Measurements from ENCODE around the gene LYL1. TPM values are rescaled to one million over a fixed set of nuclear protein-coding genes. Genes with fewer than 3 reads are reported as not detected.

The LYL1 gene
- total and polyA plus RNA-seq, 2 of the 13 experiments (the other 11 are each of a cell fraction or from before 2014, with no cell fraction given), result 0.75 to 0.92 TPM

GRCh38 chr19:13146763-13147563 is 44.3 kb upstream of the LYL1 start:
- ATAC-seq (no peak), DNase-seq (ENCODE audit: low spot score) (no peak), FAIRE-seq (no peak)
- Histone ChIP-seq H3K4me2 (ENCODE audit: low read depth, low read length) (no peak overlapping the region), H3K27me3 (ENCODE audit: control insufficient read depth in 1 of 2, insufficient read depth in 2 of 2, low read length in 2 of 2) (no peaks in the 10 kb centered on the region; a peak in 1 of 5 replicates), H3K9ac (ENCODE audit: insufficient read depth, low read depth, low read length) (no peak overlapping the region), H3K27ac (ENCODE audit: extremely low read length, insufficient read depth, low read length) (no peak overlapping the region), H4K20me1 (ENCODE audit: insufficient read depth, low read length) (no peaks in the 10 kb centered on the region), H3K4me3 (replicated peaks in 1 of 3; ENCODE audit: insufficient read depth in 1 of 3, low read depth in 2 of 3, low read length in 3 of 3) (no peak overlapping the region), H3K79me2 (ENCODE audit: insufficient read depth, low read length) (peaks cover 19% of the 10 kb centered on the region), H3K4me1 (ENCODE audit: insufficient read depth, low read length) (peaks cover 22% of the 10 kb centered on the region), H3K9me3 (ENCODE audit: low read length) (no peaks in the 10 kb centered on the region), H2AFZ (ENCODE audit: low read length) (no peak overlapping the region), H3K36me3 (replicated peaks in 1 of 2; ENCODE audit: control insufficient read depth in 1 of 2, insufficient read depth in 2 of 2, low read length in 2 of 2) (peaks cover 6 to 13% of the 10 kb centered on the region in 2 experiments; a peak in 4 of 5 replicates)
- in situ Hi-C loops (cut with HindIII; ENCODE audit: extremely low pct_ligation_motif_present, low pct_unique_long_range_greater_than_20kb), result no loop called here
- CTCF ChIA-PET (ENCODE audit: low intra/inter-chr PET ratio, low total read pairs), result no interaction called here
- 90% methylated on average over 16 of the region's 16 CpGs for WGBS (ENCODE audit: low lambda C conversion rate)
- intact Hi-C loops (cut with micrococcal nuclease; ENCODE audit: unreplicated experiment), result no loop called here
- POLR2A ChIA-PET, result interaction anchor here (1.3 kb wide), 1 partner anchor 22 kb away, joined by 3 read pairs; no protein-coding TSS in a partner anchor
- BruUV-seq (replicated peaks), result no TSS peak
- TF ChIP-seq ZNF598 (CRISPR knock-in tag; IDR thresholded peaks at IDR 0.05; ENCODE audit: borderline replicate concordance) (no peak), MXD1 (CRISPR knock-in tag; IDR thresholded peaks at IDR 0.05) (no peak), SP5 (CRISPR knock-in tag; IDR thresholded peaks at IDR 0.05; ENCODE audit: borderline replicate concordance, low read depth) (no peak), SMAD1 (CRISPR knock-in tag; IDR thresholded peaks at IDR 0.05; ENCODE audit: borderline replicate concordance, low read depth) (no peak), ARHGAP35 (CRISPR knock-in tag; IDR thresholded peaks at IDR 0.05; ENCODE audit: borderline replicate concordance) (no peak), UBTF (CRISPR knock-in tag; IDR thresholded peaks at IDR 0.05) (no peak), ZNF451 (CRISPR knock-in tag; IDR thresholded peaks at IDR 0.05) (no peak), ONECUT2 (CRISPR knock-in tag; IDR thresholded peaks at IDR 0.05) (no peak), SALL2 (CRISPR knock-in tag; IDR thresholded peaks at IDR 0.05) (no peak), CHD2 (IDR thresholded peaks at IDR 0.05; ENCODE audit: low read depth, low read length) (no peak), ZNF83 (CRISPR knock-in tag; IDR thresholded peaks at IDR 0.05; ENCODE audit: borderline replicate concordance) (no peak), ASH2L (IDR thresholded peaks at IDR 0.05; ENCODE audit: insufficient read length, low read depth, low read length) (no peak), ZMAT3 (CRISPR knock-in tag; conservative IDR thresholded peaks at IDR 0.05) (no peak), ZNF687 (CRISPR knock-in tag; IDR thresholded peaks at IDR 0.05) (no peak)
